ENCODE measurements around the gene COL27A1. TPM values are rescaled to one million over a fixed set of nuclear protein-coding genes. Genes with fewer than 3 reads are reported as not detected.

The COL27A1 gene
- polyA plus RNA-seq, 1 donor, result 45.2 TPM

GRCh38 chr9:114271556-114272510 lies 116.5 kb downstream of the COL27A1 start:
- peak; percentile 46 for DNase-seq

- DNase-seq, result no peak
Observed at GRCh38 chr9:114272739-114273431, 117.5 kb downstream of the COL27A1 start.

GRCh38 chr9:114273461-114273881 lies 118.1 kb downstream of the COL27A1 start:
- no peak for DNase-seq

GRCh38 chr9:114274217-114274616 lies 118.9 kb downstream of the COL27A1 start:
- DNase-seq, result no peak

GRCh38 chr9:114275246-114276004 lies 120.1 kb downstream of the COL27A1 start:
- DNase-seq, result no peak

DNA sequence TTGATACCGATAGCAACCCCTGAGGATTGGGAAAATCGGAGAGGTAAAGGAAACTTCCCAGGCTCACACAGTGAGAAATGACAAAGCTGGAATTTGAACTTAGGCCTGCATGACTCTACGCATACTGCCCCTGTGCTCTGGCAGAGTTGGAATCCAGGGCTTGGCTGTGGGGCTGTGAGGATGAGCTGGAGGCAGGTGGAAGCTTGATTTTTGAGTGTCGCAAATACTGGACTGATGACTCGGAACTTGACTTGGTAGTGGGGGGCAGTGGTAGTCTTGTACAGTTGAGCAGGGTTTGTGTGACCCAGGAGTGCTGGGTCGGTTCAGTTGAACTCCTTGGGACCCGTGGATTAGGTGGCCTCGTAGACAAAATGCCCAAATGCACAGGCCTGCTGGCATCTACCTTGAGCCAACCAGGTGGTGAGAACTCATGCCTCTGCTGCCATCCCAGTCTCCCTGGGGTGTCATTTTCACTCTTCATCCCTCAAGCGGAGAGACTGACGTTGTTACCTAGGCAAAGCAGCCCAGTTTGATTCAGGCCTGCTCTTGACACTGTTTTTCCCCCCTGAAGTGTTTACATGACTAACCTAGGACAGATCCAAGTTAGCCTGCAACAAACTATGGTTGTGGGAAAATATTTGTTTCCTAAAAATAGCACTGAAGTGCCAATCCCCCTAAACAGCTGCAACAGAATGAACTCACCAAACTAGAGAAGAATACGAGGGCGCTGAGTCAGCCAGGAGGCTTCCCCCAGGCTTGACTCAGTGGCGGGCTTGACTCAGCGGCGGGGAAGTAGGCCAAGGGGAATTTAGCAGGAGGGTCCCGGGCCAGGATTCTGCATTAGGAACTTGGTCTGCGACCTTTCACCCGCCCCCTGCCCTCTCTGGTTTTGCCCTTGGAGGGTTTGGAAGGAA lies 121.8 kb downstream of the COL27A1 start:
- no peak for DNase-seq

GRCh38 chr9:114278356-114278755 lies 123.0 kb downstream of the COL27A1 start:
- no peak for DNase-seq

DNA sequence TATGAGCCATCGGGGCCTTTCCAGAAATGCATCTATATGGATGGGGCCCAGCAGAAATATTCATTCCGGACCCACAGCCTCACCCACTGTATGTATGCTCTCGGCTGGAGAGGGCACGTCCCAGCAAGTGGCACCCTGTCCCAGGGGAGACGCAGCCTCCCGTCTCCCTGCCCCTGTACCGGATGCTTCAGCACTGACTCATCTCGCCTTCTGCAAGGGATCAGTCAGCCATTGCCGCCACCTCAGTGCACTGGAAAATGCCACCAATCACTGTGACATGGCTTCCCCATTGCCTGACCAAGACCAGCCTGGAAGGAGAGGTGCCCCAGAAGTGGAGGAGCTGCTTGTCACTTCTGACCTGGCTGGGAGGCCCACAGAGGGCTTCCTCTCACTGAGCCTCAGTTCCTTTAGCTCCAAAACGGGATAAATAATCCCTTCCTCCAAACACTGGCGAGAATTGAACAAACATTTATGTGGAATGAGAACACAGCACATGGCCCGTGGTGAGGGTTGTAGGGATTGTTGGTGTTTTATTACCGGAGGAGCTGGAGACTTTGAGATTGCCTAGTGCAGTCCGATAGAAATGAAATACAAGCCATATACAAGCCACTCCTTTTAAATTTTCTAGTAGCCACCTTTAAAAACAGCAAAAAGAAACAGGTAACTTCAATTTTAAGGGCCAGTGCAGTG lies 123.7 kb downstream of the COL27A1 start:
- no peak for DNase-seq

DNA sequence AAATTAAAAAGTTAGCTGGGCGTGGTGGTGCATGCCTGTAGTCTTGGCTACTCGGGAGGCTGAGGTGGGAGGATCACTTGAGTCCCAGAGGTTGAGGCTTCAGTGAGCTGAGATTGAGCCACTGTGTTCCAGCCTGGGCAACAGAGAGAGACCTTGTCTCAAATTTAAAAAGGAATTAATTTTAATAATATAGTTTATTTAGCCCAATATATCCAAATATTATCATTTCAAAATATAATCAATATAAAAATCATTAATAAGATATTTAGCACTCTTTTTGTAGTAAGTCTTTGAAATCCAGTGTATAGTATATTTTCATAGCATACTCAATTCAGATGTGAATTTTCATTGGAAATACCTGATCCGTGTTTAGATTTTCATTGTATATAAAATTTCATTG lies 124.4 kb downstream of the COL27A1 start:
- DNase-seq, result no peak

DNA sequence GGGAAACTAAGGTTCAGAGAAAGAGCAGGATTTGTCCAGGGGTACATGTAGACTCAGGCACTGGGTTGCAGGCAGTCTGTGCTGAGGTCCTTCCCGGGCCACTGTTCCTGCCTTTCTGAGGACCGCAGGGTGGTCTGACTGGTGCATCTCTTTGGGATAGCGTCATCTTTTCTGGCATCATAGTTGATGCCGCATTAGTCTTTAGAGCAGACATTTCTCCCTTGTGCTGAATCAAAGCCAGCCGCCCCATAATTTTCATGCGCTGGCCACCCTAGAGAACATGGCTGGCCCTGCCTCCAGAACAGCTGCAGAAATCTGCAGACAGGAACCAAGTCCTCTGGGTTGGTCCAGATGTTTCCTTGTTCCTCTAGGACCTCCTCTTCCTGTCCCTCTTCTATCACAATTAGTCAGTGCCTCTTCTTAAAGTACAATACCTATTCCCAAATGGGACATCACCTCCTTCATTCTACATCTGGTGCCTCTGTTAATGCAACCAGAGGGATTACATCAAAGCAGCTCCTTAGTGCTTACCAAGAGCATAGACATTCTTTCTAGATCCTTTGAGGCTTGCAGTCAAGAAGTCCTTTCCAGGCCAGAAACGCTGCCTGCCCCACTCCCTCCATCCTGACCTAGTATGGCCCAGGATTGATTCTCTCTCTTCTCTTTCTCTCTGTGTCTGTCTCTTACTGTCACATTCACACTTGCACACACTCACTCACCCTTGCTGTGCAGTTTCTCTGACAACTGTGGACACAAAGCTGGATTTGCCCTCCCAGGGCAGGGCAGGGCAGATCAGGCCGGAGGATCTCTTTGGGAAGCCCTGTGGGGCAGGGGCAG lies 125.5 kb downstream of the COL27A1 start:
- no peak for DNase-seq

- no peak for DNase-seq
Observed at GRCh38 chr9:114281473-114282103, 126.3 kb downstream of the COL27A1 start.

DNA sequence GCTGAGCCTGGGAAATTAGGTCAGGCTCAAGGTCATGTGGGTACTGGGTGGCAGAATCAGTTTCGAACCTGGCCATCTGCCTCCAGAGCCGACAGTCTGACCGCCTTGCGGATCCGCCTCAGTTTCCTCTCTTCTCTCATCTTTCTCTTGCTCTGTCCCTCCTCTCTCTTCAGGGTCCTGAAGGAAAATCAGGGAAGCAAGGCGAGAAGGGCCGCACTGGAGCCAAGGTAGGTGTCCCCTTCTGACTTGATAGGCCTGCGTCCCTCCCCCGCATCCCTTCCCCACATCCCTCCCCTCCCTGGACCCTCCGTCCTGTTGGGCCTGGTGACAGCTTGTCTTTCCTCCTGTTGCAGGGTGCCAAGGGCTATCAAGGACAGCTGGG lies 126.8 kb downstream of the COL27A1 start:
- no peak for DNase-seq

GRCh38 chr9:114282507-114282906 lies 127.2 kb downstream of the COL27A1 start:
- DNase-seq, result no peak

- no peak for DNase-seq
Observed at GRCh38 chr9:114282926-114283325, 127.6 kb downstream of the COL27A1 start.

- DNase-seq, result no peak
Observed at GRCh38 chr9:114283551-114284111, 128.3 kb downstream of the COL27A1 start.

DNA sequence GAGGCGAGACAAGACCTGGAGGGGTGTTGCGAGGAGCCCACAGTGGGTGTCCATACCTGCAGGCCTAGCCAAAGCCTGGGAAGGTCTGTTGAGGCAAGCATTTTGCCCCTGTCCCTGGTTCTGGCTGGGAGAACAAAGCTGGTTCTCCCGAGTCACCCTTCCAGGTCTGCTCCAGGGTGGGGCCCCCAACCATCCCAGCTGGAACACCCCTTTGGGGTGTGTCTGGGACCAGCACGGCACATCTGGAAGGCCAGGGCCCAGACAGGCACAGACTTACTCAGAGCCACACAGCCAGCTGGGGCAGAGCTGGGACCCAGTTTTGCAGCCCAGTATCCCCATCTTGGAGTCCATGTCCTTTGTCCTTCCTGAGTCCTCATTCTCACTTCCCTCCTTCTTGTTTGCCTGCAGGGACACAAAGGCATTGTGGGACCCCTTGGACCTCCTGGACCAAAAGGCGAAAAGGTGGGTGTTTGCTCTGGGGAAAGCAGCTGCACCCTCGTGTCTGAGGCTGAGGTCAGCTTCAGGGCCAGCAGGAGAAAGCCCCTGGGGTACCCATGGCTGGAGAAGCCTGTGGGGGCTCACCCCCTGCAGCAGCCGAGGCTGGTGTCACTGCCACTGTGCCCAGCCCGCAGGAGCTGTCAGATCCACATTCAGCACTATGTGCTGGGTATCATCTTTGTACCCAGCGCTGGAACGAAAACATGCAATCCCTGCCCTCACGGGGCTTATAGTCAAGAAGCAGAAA lies 129.2 kb downstream of the COL27A1 start:
- no peak for DNase-seq

- DNase-seq, result peak; percentile 54
Observed at GRCh38 chr9:114285166-114285867, 130.0 kb downstream of the COL27A1 start.
